Stimulated activated CD8-positive, alpha-beta memory T cell treated with anti-CD3 and anti-CD28 coated beads, Interleukin-7, amount 100 ng/mL, for 24 hours (primary cell): ENCODE data around the gene SS18L1.
"Not testable (repeated sequence)": the region's sequence is repeated elsewhere in the genome, so short reads cannot be mapped to it uniquely, and the experiment has no call there.

Experiments used
- DNase-seq: peaks from one replicate; pipeline ENCODE4 v3.0.0-alpha.2; 2020; ENCODE audit warnings: low read depth

Gene SS18L1

GRCh38 chr20:62143081-62143956, at the start of gene SS18L1, which contains the start of gene PSMA7:
SS18L1 (plus strand) TSS chr20:62143769; CDS start chr20:62143821, 52 bp downstream.
PSMA7 (minus strand) TSS chr20:62143394; CDS start chr20:62143303, 91 bp downstream.
- peak; percentile 61 for DNase-seq

GRCh38 chr20:62096421-62097380, 46.9 kb upstream of the SS18L1 start:
- DNase-seq, result no peak

DNA sequence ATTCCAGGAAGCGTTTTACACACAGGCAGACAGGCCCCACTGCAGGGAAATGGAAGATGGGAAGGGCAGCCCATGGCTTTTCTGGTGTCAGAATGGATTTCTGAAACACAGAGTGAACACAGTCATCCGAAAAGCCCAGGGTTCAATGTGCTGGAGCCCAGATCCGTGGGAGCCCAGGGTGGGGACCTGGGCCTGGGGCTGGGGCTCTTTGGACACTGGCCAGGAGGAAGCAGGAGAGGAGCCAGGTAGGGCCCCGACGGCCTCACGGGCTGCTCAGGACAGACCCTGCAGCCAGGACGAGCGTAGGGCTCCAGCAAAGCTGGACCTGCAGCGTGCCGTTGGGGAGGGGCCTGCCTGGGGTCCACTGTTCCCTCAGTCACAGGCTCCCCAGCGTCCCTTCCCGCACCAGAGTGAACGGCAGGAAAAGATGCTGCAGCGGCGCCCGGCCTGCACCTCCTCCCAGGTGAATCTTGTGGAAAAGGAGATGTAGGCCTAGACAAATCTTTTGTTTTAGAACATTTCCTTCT, 45.6 kb upstream of the SS18L1 start:
- no peak for DNase-seq

GRCh38 chr20:62101078-62101477, 42.5 kb upstream of the SS18L1 start:
- DNase-seq, result no peak

DNA sequence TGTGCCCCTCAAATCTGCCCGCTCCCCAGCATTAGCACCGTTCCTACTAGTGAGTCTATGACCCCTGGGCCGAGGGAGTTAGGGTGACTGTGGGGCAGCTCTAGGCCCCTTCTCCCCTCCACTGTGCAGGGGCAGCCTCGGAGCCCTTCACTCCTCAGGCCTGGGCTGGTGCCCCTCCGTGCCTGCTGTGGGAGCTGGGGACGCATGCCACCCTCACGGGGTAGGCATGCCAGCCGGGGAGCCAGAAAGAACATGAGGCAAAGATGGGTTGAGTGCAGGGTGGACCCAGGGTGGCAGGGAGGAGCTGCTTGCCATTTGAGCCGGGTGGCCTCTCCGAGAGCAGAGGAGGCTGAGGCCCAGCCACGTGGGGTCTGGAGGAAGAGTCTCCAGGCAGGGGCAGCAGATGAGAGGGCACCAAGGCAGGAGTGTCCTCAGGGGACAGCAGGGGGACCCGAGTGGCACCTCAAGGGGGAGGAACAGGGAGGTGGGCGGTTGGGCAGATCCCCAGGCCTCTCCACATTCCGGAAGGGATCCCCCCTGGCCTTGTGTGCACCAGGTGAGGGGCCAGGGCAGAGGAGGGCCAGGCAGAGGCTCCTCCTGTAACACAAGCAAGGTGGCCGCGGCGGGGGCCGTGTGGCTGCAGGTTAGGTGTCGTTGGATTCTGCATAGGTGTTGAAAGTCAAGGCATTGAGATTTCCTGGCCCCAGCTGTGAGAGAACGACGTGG, 39.9 kb upstream of the SS18L1 start:
- DNase-seq, result no peak

DNA sequence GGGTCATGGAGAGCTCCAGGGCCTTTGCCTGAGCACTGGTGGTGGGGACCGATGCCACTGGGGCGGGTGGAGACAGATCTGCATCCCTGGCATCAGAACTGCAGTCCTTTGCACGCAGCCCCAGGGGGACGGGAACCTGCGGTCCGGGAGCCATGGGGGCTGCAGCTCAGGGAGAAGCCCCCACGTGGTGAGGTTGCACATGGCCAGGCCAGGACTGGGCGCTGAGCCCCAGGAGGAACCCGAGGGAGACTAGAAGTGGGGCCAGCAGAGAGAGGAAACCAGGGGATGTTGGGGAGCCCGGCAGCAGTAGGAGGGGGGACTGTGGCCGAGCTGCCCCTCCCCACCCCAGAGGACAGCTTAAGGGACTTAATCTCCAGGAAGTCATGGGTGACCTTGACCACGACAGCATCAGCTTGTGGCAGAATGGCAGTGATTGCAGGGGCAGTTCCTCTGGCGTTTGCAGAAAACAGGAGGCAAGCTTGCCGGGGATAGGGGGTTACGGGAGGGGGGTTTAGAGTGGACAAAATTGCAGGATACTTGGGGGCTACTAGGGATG, 39.3 kb upstream of the SS18L1 start:
- no peak for DNase-seq

- no peak for DNase-seq
Observed at GRCh38 chr20:62104791-62105345, 38.7 kb upstream of the SS18L1 start.

- no peak for DNase-seq
Observed at GRCh38 chr20:62105592-62105991, 38.0 kb upstream of the SS18L1 start.

- DNase-seq, result no peak
Observed at GRCh38 chr20:62111148-62111547, 32.4 kb upstream of the SS18L1 start.

- no peak for DNase-seq
Observed at GRCh38 chr20:62112368-62112767, 31.2 kb upstream of the SS18L1 start.

DNA sequence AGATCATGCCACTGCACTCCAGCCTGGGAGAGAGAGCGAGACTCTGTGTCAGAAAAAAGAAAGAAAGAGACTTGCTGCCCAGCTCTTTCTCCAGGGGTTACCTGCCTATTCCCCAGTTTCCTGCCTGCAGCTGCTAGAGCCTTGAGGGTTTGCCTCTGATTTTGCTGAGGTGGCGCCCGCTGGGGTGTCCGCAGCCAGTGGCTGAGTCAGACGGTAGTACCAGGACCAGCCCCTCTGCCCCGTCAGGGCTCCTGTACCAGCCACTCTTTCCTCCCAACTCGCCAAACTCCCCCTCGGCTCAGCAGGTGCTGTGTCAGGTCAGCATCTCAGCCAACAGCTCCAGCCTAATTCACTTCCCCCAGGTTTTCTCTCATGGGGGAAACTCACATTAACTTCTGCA, 28.7 kb upstream of the SS18L1 start:
- DNase-seq, result no peak

GRCh38 chr20:62115800-62116407, 27.7 kb upstream of the SS18L1 start:
- not testable (repeated sequence) for DNase-seq

DNA sequence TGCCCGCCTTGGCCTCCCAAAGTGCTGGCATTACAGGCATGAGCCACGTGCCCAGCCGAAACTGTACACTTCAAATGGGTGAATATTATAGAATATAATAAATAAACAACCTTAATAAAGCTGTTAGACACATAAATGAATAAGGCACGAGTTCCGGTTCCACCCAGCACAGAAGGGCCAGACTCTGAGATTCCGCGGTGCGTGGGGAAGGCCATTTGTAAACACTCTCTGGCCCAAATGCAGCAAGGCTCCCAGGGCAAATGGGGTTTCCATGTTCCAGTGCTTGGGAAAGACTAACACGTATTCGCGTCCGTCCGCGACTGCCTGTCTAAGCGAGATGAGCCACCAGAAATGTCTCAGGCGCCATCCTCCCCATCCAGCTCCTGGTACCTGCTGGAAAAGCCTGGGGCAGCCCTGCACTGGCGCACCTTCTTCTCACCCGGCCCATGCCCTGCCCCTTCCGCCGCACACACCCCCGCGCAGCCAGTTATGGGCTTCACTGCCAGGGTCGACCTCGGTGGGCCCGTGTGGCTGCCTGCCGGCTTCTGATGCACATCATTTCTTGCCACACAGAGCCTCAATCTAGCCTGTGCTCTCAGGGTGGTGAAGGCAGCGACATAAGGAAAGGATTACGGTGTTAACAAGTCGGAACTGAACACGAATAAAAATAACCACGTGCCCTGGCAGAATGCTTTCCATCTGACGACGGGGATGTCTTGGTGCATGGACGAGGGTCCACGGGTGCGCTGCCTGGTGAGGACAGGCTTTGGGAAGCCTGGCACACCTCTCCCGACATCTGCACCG, 26.8 kb upstream of the SS18L1 start:
- no peak for DNase-seq

GRCh38 chr20:62117362-62117646, 26.3 kb upstream of the SS18L1 start:
- DNase-seq, result no peak

DNA sequence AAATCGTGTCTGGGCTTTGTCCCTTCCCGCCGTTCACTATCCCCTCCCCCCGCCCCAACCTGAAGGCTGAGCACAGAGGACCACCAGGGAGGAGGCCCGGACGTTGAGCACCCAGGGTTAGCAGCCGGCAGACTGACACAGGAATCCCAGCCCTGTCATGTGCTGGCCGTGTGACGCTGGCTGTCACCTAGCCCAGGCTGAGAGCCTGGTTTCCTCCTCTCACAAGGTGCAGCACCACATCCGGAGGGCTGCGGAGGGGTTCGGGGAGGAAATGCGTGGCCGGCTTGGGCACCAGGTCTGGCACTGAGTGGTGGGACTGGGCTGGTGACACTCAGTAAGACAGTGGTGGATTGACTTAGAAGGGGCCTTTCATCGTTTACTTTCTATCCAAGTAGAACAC, 25.9 kb upstream of the SS18L1 start:
- no peak for DNase-seq

GRCh38 chr20:62118113-62119043, 25.2 kb upstream of the SS18L1 start:
- DNase-seq, result no peak

DNA sequence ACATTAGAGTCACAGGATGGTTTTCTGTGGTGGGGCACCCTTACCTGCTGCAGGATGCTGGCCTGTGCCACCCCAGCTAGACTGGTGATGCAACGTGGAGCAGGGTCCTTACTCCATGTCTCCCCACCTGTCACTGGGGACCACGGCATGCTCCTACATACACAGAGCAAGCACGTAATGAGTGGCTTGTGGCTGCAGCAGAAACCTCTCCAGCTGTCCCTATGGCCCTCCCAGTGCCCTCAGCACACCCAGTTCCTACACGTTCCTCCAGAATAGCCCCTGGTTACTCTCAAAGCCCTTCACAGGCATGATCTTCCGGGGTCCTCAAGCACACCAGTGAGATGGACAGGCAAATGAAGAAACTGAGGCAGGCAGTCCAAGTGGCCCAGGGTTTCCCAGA, 24.5 kb upstream of the SS18L1 start:
- no peak for DNase-seq

DNA sequence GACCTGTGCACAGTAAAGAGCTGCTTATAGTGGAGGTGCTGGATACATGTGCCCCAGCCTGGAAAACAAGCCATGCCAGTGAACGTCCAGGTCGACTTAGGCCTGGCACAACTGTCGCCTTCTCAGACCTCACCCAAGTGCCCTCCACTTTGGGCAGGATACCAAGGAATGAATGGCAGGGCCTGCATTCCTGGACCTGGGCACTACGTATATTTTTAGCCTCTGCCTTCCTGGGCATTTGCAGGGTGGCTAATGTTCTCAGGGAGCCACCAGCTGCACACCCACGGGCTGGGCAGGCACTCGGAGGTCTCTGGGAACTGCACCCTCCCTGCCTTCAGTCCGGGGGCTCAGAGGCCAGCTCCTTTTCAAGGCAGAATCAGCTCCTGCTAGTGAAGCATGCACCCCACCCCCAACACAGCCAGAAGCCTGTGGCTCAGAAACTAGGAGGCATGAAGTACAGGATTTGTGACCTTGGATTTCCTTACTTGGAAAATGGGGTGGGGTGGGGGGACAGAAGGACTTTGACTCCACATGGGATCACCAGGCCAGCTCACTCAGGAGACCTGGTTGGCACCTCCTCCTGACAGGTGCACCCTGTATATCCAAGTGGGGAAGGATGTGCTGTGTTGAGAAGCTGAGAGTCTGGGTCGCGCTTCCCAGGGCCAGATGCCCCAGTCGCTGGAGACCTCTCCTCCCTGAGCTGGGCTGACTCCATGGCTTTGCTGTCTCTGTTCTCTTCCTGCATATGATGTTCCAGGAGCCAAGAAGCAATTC, 23.8 kb upstream of the SS18L1 start:
- no peak for DNase-seq
